ENCODE measurements around the gene NEK9.

DNA sequence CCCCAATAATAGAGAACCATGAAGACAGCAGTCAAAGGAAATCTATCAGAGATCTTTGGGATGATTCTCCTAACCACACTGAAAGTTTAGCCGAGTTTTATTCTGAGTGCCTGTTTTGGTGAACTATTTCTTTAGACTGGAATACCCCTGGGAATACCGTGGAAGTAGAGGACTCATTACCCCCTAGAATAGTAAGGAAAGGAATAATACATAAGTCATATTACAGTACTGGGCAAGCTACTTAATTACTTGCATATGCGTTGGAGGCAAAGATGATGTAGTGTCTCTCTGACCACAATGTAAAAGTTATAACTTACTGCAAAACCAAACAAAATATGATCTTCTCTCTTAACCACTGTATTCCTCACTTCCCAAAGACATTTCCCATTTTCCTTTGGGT lies 32.0 kb downstream of the NEK9 start:
- TF ChIP-seq CTCF (IDR thresholded peaks at IDR 0.05; ENCODE audit: low read depth, low read length) (no peak), POLR2A (IDR thresholded peaks at IDR 0.05; ENCODE audit: extremely low read depth, insufficient read length) (no peak)
- TF ChIP-seq, protein P1, sequence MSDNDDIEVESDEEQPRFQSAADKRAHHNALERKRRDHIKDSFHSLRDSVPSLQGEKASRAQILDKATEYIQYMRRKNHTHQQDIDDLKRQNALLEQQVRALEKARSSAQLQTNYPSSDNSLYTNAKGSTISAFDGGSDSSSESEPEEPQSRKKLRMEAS (IDR thresholded peaks at IDR 0.05; ENCODE audit: low read depth, low read length) = no peak

Data from NB4 (cell line).